Effector memory CD4-positive, alpha-beta T cell (primary cell): Measurements from ENCODE around the gene TTC16.

ENCODE experiments used
- DNase-seq, 3 donors: peaks; one replicate each; pipeline ENCODE4 v3.0.0-alpha.2; 2020
- H3K27ac ChIP-seq: 2 replicates; pipeline ENCODE4 v1.7.0; 2013; ENCODE audit warnings: mild to moderate bottlenecking, low read length, moderate library complexity; ENCODE audit not compliant: insufficient read depth, poor library complexity, severe bottlenecking
- H3K27me3 ChIP-seq: replicated peaks from 2 replicates; pipeline ENCODE4 v1.7.0; 2013; ENCODE audit warnings: mild to moderate bottlenecking, low read length; ENCODE audit not compliant: insufficient read depth, control insufficient read depth, poor library complexity, severe bottlenecking
- H3K36me3 ChIP-seq: 2 replicates; pipeline ENCODE4 v1.7.0; 2013; ENCODE audit warnings: mild to moderate bottlenecking, low read length, moderate library complexity; ENCODE audit not compliant: control insufficient read depth, insufficient read depth
- H3K4me1 ChIP-seq: 2 replicates; pipeline ENCODE4 v1.7.0; 2013; ENCODE audit warnings: low read length, mild to moderate bottlenecking; ENCODE audit not compliant: control insufficient read depth, insufficient read depth, poor library complexity, severe bottlenecking
- H3K4me3 ChIP-seq: 2 replicates; pipeline ENCODE4 v1.7.0; 2013; ENCODE audit warnings: low read length, low read depth, mild to moderate bottlenecking; ENCODE audit not compliant: insufficient read depth, poor library complexity, severe bottlenecking
- H3K9me3 ChIP-seq: 2 replicates; pipeline ENCODE4 v1.7.0; 2013; ENCODE audit warnings: mild to moderate bottlenecking, low read length, moderate library complexity; ENCODE audit not compliant: control insufficient read depth

The TTC16 gene

GRCh38 chr9:127682351-127683136 is 33.3 kb upstream of the TTC16 start:
- H3K27me3 ChIP-seq, result no peaks in the 10 kb centered on the region
- no peak for DNase-seq
- H3K9me3 ChIP-seq, result no peaks in the 10 kb centered on the region
- no peaks in the 10 kb centered on the region for H3K4me1 ChIP-seq
- peaks cover 2% of the 10 kb centered on the region for H3K36me3 ChIP-seq
- no peak overlapping the region for H3K4me3 ChIP-seq
- H3K27ac ChIP-seq, result no peak overlapping the region

DNA sequence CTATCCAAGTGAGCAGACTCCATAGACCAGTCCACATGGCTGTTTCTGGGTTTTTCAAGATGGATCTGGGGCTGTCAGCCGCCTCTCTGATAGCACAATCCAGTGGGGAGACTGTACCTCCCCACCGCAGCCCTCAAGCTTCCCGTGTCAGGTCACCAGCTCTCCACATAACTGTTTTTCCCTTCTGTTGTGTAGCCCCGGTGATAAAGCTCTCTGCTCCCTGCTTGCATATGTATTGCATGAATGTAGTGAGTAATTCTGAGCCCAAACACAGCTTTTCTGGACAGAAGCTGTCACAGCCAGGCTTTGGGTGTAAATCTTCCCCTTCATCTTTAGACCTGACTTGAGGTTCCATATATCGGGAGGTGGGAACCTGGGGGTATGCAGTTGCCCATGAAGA is 32.2 kb upstream of the TTC16 start:
- Histone ChIP-seq H3K4me3 (no peak overlapping the region), H3K27me3 (no peaks in the 10 kb centered on the region), H3K4me1 (no peaks in the 10 kb centered on the region), H3K27ac (no peak overlapping the region), H3K9me3 (no peaks in the 10 kb centered on the region), H3K36me3 (no peaks in the 10 kb centered on the region)
- no peak for DNase-seq

- Histone ChIP-seq H3K4me3 (no peak overlapping the region), H3K36me3 (no peaks in the 10 kb centered on the region), H3K27ac (no peak overlapping the region)
These were observed 31.3 kb upstream of the TTC16 start for GRCh38 chr9:127684576-127684975.

GRCh38 chr9:127686461-127687393 is 29.2 kb upstream of the TTC16 start:
- no peaks in the 10 kb centered on the region for H3K4me1 ChIP-seq
- H3K27ac ChIP-seq, result no peak overlapping the region
- no peaks in the 10 kb centered on the region for H3K36me3 ChIP-seq
- DNase-seq, result no peak
- no peaks in the 10 kb centered on the region for H3K9me3 ChIP-seq
- H3K27me3 ChIP-seq, result no peaks in the 10 kb centered on the region
- no peak overlapping the region for H3K4me3 ChIP-seq

More at GRCh38 chr9:127684576-127684975, 31.3 kb upstream of the TTC16 start:
- no peaks in the 10 kb centered on the region for H3K27me3 ChIP-seq
- no peak for DNase-seq
- no peaks in the 10 kb centered on the region for H3K4me1 ChIP-seq
- no peaks in the 10 kb centered on the region for H3K9me3 ChIP-seq

DNA sequence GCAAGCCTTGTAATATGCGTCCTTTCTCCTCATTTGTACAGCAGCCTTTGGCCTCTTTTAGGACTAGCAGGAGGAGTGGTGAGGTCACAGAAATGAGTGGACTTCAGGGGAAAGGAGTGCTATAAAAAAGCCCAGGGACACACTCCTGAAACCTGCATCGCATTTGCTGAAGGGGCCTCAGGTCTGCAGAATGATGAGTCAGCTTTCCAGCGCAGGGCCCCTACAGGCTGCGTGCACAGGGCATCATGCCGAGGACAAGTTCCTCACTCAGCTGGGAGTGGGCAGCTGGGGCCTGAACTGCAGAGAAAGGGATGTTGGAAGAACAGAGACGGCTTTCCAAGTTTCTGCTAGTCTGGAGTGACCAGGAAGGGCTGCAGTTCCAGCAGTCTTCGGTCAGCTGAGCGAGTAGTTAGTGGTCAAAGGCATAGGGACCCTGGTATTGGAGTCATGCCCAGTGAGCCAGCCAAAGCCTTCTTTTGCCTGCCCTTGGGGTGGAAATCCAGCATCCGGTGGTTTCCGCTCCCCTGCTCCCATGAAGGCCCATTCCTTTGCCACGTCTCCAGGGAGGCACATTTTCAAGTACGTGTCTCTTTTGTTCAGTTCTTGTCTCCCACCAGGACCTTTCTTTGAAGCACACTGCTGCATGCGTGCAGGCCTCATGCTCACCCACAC is 26.4 kb upstream of the TTC16 start:
- Histone ChIP-seq H3K4me1 (no peaks in the 10 kb centered on the region), H3K4me3 (no peak overlapping the region), H3K27ac (no peak overlapping the region), H3K9me3 (no peaks in the 10 kb centered on the region), H3K36me3 (no peaks in the 10 kb centered on the region), H3K27me3 (no peaks in the 10 kb centered on the region)
- no peak for DNase-seq

DNA sequence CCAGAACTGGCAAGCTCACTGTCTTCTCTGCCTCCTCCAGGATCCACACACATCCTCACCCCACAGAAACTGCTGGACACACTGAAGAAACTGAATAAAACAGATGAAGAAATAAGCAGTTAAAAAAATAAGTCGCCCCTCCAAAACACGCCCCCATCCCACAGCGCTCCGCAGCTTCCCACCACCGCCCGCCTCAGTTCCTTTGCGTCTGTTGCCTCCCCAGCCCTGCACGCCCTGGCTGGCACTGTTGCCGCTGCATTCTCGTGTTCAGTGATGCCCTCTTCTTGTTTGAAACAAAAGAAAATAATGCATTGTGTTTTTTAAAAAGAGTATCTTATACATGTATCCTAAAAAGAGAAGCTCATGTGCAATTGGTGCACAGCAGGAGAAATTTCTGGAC is 25.1 kb upstream of the TTC16 start:
- H3K4me3 ChIP-seq, result no peak overlapping the region
- no peaks in the 10 kb centered on the region for H3K27me3 ChIP-seq
- H3K4me1 ChIP-seq, result no peaks in the 10 kb centered on the region
- H3K36me3 ChIP-seq, result no peaks in the 10 kb centered on the region
- no peak overlapping the region for H3K27ac ChIP-seq
- H3K9me3 ChIP-seq, result no peaks in the 10 kb centered on the region
- DNase-seq, result no peak

DNA sequence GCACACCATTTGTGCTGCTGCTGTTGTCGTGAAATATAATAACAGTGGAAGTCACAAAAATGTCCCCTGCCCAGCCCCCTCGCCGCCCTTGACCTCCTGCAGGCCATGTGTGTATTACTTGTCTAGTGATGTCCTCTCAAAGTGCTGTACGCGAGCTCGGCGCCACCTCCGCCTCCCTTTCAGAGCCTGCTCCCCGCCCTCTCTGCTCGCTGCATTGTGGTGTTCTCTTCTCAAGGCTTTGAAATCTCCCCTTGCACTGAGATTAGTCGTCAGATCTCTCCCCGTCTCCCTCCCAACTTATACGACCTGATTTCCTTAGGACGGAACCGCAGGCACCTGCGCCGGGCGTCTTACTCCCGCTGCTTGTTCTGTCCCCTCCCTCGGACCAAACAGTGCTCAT is 23.8 kb upstream of the TTC16 start:
- Histone ChIP-seq H3K4me3 (no peak overlapping the region), H3K4me1 (no peaks in the 10 kb centered on the region), H3K27me3 (no peaks in the 10 kb centered on the region), H3K9me3 (no peaks in the 10 kb centered on the region), H3K27ac (no peak overlapping the region), H3K36me3 (no peaks in the 10 kb centered on the region)
- DNase-seq, result no peak

GRCh38 chr9:127693143-127693542 is 22.7 kb upstream of the TTC16 start:
- no peaks in the 10 kb centered on the region for H3K9me3 ChIP-seq
- H3K4me1 ChIP-seq, result no peaks in the 10 kb centered on the region
- no peak overlapping the region for H3K27ac ChIP-seq
- no peaks in the 10 kb centered on the region for H3K27me3 ChIP-seq
- no peak overlapping the region for H3K4me3 ChIP-seq
- no peaks in the 10 kb centered on the region for H3K36me3 ChIP-seq
- DNase-seq, result no peak

DNA sequence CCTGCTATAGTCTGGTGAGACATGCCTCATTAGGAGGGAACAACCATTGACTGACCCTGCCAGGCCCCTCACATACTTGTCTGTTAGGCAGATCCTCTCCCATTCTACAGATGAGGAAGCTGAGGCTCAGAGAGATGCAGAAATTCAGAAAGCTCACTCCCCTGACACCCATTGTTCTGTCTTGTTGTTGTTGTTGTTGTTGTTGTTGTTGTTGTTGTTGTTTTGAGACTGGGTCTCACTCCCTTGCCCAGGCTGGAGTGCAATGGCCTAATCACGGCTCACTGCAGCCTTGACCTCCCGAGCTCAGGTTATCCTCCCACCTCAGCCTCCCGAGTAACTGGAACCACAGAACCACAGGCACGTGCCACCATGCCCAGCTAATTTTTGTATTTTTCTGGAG is 22.2 kb upstream of the TTC16 start:
- no peaks in the 10 kb centered on the region for H3K4me1 ChIP-seq
- H3K4me3 ChIP-seq, result no peak overlapping the region
- H3K36me3 ChIP-seq, result no peaks in the 10 kb centered on the region
- H3K27me3 ChIP-seq, result no peaks in the 10 kb centered on the region
- no peak overlapping the region for H3K27ac ChIP-seq
- no peaks in the 10 kb centered on the region for H3K9me3 ChIP-seq
- no peak for DNase-seq
